HG02981 (cell line): ENCODE data around the gene RADX.

ENCODE experiments used
- ATAC-seq: cut with Tn5 transposase; IDR thresholded peaks from one replicate; pipeline ENCODE4 v1.9.1; 2021; ENCODE audit warnings: mild to moderate bottlenecking, moderate library complexity; ENCODE audit not compliant: unreplicated experiment

Gene RADX

DNA sequence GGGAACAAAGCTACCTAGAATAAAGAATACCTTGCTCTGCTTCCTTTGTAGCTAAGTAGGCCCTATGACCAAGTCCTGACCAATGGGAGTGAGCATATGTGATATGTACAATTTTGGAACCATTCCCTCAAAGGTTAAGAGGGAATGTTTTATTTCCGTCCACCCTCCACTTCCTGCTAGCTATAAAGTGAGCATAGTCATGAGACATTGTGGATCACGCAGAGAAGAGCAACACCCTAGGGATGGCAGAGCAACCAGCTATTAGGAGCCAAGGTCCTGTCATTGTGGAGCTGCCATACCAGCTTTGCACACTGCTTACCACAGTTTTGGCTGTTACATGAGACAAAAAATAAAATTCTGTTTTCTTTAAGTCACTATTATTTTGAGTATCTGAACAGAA is 68.9 kb downstream of the RADX start:
- ATAC-seq = no peak

- ATAC-seq = no peak
Observed at GRCh38 chrX:106684207-106684606, 72.4 kb downstream of the RADX start.

- no peak for ATAC-seq
Observed at GRCh38 chrX:106692425-106693065, 80.8 kb downstream of the RADX start.

GRCh38 chrX:106696502-106696901 is 84.7 kb downstream of the RADX start:
- ATAC-seq = no peak

DNA sequence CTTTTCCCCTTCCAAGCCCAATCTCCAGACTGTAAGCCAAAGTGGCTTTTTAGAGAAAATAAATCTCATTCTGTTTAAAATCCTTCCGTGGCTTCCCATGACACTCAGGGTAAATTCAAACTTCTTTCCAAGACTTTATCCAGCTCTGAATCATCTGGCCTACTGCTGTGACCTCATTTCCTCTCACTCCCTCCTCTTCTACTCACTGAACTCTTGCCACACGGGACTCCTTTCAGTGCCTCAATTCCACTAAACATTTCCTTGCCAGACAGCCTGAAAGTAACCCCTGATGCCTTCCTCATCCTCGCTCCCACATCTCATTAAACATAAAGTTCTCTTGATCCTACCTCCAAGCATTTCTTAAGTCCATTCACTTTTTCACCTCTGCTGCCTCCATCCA is 86.9 kb downstream of the RADX start:
- ATAC-seq = no peak

DNA sequence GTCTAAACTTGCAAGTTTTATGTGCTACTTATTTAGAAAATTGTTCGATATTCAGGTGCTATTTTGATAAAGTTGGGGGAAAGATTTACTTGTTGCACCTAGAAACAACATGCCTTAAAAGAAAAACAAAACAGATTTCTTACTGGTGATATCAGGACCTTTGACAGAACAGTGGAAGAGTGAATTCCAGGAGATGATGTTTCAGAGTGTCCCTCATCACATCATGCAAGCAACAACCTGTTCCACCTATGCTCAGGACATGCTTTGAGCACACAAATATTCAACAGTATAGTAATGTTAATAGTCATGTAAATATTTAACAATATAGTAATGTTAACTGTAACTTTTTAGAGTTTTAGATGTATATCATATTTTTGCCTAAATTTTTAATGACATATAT is 90.9 kb downstream of the RADX start:
- ATAC-seq = no peak

DNA sequence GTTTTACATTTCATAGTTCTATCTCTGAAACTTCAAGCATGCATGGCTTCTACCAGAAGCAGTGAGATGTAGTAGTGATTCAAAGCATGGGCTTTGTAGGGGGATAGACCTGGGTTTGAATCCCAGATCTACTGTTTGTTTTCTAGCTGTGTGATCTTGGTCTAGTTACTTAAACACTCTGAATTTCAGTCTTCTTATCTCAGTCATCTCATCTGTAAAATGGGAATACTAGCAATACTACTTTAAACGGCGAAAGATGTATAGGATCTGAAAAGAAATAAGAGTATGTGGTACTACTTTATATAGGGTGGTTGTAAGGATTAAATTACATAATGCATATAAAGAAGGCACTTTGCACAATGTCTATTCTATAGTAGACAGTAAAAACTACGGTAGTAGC is 94.7 kb downstream of the RADX start:
- no peak for ATAC-seq

DNA sequence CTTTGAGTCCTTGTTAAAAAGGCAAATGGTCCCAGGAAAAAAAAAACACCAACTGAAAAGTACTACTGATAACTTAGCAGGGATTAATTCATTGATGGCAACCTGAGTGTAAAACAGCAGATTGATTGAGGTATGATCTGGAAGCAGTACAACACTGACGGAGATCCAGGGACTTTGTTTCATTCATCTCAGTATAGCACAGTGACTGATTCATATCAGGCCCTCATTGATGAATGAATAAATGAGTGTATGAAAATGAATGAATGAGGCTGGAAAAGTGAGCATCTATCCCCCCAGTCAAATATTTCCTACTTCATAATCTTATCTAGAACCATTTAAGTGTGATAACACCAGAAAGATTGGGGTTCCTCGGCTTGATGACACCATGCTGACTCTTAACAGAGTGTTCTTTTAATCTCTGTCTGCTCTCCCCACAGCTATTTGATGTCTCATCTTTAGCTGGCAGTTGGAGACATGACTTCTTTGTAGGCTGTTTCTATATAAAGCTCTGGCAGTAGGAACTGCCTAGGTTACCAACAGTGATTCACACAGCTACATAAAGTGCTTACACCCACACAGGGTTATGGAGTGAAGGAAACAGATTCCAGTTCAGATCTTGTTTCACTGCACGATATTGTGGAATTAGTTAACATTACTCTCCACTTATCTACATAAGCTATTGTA is 96.1 kb downstream of the RADX start:
- no peak for ATAC-seq

GRCh38 chrX:106710771-106711170 is 99.0 kb downstream of the RADX start:
- no peak for ATAC-seq

GRCh38 chrX:106711375-106711774 is 99.6 kb downstream of the RADX start:
- ATAC-seq = no peak

- ATAC-seq = no peak
Observed at GRCh38 chrX:106716004-106716403, 104.2 kb downstream of the RADX start.

- no peak for ATAC-seq
Observed at GRCh38 chrX:106716463-106716862, 104.7 kb downstream of the RADX start.

DNA sequence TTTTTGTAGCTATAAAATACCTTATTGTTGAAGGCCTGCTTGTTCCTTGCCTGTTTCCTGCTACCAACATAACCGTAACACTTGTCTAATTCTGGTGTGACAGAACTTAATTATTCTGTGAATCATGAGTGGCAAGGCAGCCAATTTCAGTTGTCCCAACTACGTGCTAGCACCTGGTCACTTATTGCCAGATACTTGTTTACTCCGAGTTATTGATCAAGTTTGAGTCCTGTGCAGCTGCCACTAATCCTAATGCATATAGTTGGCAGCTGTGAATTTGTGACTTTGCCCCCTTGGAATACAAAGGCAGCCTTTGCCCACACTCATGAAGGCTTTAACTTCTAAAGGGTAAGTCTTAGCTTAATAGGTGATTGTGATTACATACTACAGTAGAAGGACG is 106.9 kb downstream of the RADX start:
- no peak for ATAC-seq

DNA sequence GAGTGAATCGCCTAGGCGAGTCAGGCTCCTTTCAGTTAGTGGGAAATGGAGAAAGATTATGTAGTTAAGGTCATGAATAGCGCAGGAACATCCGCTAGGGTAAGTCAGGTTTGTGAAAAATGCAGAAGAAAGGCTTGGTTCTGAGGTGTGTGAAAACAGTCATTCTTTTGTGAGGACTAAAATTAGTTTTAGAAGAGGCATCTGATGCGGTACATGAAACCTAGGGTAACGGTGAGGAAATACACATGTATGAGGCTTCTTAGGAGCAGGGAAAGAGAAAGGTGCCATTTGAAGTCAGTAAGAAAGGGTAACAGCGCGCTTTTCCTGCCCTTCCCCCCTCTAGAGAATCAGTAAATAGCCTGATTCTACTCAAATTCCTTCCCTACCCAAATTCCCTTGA is 114.2 kb downstream of the RADX start:
- ATAC-seq = no peak

DNA sequence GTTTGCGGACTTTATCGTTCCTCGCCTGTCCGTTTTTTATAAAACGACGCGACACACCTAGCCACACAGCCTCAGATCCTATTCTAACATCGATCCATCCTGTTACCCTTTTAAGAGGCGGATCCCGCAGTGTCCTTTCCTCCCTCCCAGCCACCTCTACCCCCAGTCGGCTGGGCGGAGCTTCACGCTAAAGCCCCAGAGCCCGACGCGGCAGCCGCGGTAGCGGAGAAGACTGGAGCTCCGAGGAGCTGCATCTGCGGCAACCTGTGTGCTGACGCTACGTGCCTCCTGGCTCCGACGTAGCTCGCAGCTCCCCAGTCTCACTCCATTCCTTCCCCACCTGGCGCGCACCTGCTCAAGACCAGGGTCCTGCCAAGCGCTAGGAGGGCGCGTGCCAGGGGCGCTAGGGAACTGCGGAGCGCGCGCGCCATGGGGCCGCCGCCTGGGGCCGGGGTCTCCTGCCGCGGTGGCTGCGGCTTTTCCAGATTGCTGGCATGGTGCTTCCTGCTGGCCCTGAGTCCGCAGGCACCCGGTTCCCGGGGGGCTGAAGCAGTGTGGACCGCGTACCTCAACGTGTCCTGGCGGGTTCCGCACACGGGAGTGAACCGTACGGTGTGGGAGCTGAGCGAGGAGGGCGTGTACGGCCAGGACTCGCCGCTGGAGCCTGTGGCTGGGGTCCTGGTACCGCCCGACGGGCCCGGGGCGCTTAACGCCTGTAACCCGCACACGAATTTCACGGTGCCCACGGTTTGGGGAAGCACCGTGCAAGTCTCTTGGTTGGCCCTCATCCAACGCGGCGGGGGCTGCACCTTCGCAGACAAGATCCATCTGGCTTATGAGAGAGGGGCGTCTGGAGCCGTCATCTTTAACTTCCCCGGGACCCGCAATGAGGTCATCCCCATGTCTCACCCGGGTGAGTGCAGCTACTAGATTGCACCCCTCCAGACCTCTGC is 115.0 kb downstream of the RADX start, which contains the start of gene RNF128:
TSS of gene RNF128 (plus strand) at position 217 of the 953 bp plus-strand sequence. CDS start at position 430, 213 bp downstream.
- ATAC-seq = no peak

GRCh38 chrX:106728337-106728736 is 116.6 kb downstream of the RADX start:
- ATAC-seq = no peak
